Upper lobe of right lung (tissue), 1 donor: Measurements from ENCODE around the gene NUAK2. TPM values are rescaled to one million over a fixed set of nuclear protein-coding genes. Genes with fewer than 3 reads are reported as not detected.

Experiments
- ATAC-seq: fragments of 200-7000 bp; cut with Tn5 transposase; one replicate; pipeline ENCODE4 v1.9.1; 2020; ENCODE audit warnings: mild to moderate bottlenecking, moderate library complexity
- DNase-seq: peaks from one replicate; pipeline ENCODE4 v3.0.0-alpha.2; 2020
- H3K27ac ChIP-seq: fragments of 200-600 bp; one replicate; pipeline ENCODE4 v1.8.0; 2022
- H3K27me3 ChIP-seq: fragments of 200-600 bp; one replicate; pipeline ENCODE4 v1.8.0; 2022; ENCODE audit warnings: mild to moderate bottlenecking
- H3K36me3 ChIP-seq: fragments of 200-600 bp; one replicate; pipeline ENCODE4 v1.8.0; 2022
- H3K4me1 ChIP-seq: fragments of 200-600 bp; one replicate; pipeline ENCODE4 v1.8.0; 2022
- H3K4me3 ChIP-seq: fragments of 200-600 bp; one replicate; pipeline ENCODE4 v1.8.0; 2022; ENCODE audit warnings: mild to moderate bottlenecking
- H3K9me3 ChIP-seq: fragments of 200-600 bp; one replicate; pipeline ENCODE4 v1.8.0; 2022
- intact Hi-C: fragments of 100-400 bp; cut with DNase I; formaldehyde crosslinking; loops from one replicate; pipeline ENCODE4 v1.11.0; 2022
- total RNA-seq: library from RNA; stranded (reverse); fragmentation: NEBNext Ultra II Directional; extraction: Animal tissue kit (Norgen Biotek cat#: 25700); gene quantifications from one replicate; pipeline ENCODE4 v1.2.1, GENCODE V29; 2021
- TF ChIP-seq, protein P1 (sequence below): fragments of 200-600 bp; IDR thresholded peaks from one replicate; pipeline ENCODE4 v1.8.0; 2022; ENCODE audit warnings: antibody characterized with exemption
- donor health status: DM: no; HTN: yes; CAD: no; lungs with severe emphysema.

NUAK2 gene
- total RNA-seq, 1 donor from 2014 or later = 8.8 TPM

DNA sequence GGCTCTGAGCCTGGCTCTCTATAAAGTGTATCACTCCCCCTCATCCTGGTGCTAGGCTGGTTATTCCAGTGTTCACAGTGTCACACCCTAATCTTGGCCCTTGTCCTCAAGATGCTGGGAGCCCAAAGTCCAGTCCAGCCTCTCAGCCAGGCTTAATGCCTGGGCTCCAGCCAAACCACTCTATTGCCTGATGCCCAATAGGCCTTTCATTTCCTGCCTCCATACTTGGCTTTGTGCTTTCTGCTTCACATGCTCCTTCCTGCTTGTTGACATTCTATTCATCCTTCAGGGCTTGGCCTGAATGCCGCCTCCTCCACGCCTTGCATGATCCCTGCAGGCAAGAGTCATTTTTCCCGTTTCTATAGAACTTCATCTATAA is 33.5 kb upstream of the NUAK2 start:
- TF ChIP-seq, protein P1, sequence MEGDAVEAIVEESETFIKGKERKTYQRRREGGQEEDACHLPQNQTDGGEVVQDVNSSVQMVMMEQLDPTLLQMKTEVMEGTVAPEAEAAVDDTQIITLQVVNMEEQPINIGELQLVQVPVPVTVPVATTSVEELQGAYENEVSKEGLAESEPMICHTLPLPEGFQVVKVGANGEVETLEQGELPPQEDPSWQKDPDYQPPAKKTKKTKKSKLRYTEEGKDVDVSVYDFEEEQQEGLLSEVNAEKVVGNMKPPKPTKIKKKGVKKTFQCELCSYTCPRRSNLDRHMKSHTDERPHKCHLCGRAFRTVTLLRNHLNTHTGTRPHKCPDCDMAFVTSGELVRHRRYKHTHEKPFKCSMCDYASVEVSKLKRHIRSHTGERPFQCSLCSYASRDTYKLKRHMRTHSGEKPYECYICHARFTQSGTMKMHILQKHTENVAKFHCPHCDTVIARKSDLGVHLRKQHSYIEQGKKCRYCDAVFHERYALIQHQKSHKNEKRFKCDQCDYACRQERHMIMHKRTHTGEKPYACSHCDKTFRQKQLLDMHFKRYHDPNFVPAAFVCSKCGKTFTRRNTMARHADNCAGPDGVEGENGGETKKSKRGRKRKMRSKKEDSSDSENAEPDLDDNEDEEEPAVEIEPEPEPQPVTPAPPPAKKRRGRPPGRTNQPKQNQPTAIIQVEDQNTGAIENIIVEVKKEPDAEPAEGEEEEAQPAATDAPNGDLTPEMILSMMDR = no peak
- Histone ChIP-seq H3K4me3 (no peak overlapping the region), H3K36me3 (no peaks in the 10 kb centered on the region), H3K27me3 (peaks cover 20% of the 10 kb centered on the region), H3K4me1 (no peaks in the 10 kb centered on the region), H3K9me3 (no peaks in the 10 kb centered on the region), H3K27ac (no peak overlapping the region)
- ATAC-seq (peak; percentile 87), DNase-seq (peak; percentile 83)
- intact Hi-C loops = loop anchor here (10.0 kb wide), 1 partner anchor 130 kb away; no protein-coding TSS in a partner anchor

DNA sequence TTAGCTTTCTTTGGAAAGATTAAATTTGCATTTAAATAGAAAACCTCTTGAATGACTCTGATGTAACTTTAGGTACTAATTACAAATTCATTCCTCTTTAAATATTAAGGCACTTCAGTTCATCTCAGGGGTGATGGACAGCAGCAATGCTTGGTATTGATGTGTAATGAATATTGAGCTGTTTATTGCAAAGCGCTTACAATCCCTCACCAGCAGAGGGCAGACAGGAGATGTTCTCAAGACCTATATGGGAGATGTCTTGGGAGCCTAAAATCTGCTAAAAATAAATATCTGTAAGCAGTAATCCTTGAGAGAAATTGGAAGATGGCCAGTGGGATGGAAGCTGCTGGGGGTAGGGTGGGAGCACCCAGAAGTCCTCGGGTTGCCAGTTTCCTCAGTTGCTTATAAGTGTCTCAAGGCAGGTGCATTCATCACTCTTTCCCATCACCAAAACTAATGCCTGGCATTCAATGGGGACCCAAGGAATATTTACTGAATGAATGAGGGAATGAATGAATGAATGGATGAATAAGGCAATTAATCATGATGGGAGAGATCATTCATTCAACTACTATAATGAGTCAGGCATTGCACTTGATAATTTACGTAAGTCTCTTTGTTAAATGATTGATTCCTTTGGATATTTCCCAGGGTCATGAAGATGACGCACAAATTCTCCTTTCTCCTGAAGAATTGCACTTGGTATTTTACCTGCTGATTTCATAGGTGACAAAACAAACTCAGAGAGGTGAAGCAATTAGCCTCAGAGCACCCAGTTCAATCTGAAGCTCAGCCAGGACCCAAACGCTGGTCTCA is 32.9 kb upstream of the NUAK2 start:
- intact Hi-C loops = loop anchor here (10.0 kb wide), 1 partner anchor 130 kb away; no protein-coding TSS in a partner anchor
- Histone ChIP-seq H3K36me3 (no peaks in the 10 kb centered on the region), H3K4me1 (no peaks in the 10 kb centered on the region), H3K9me3 (no peaks in the 10 kb centered on the region), H3K27me3 (peaks cover 20% of the 10 kb centered on the region), H3K4me3 (no peak overlapping the region), H3K27ac (no peak overlapping the region)
- DNase-seq = no peak
- TF ChIP-seq, protein P1 = peak; percentile 89
- peak; percentile 62 for ATAC-seq

DNA sequence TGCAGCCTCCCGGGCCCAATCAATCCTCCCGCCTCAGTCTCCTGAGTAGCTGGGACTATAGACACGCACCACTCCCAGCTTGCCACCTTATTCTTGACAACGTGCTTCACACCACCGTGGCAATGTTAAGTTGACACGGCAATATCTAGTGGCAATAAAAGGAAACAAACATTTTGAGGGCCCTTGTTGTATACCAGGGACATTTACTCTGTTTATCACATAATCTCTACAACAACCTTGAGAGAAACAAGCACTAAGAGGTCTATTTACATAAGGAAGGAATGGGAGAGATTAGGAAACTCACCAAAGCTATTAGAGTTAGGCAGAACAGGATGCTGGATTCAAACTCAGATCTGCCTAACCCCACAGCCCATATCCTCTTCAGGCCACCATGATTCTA is 32.1 kb upstream of the NUAK2 start:
- Histone ChIP-seq H3K9me3 (no peaks in the 10 kb centered on the region), H3K27ac (no peak overlapping the region), H3K4me1 (no peaks in the 10 kb centered on the region), H3K4me3 (no peak overlapping the region), H3K27me3 (peaks cover 15% of the 10 kb centered on the region), H3K36me3 (no peaks in the 10 kb centered on the region)
- ATAC-seq (peak; percentile 58), DNase-seq (no peak)
- TF ChIP-seq, protein P1 = no peak
- intact Hi-C loops = loop anchor here (10.0 kb wide), 1 partner anchor 131 kb away; no protein-coding TSS in a partner anchor

DNA sequence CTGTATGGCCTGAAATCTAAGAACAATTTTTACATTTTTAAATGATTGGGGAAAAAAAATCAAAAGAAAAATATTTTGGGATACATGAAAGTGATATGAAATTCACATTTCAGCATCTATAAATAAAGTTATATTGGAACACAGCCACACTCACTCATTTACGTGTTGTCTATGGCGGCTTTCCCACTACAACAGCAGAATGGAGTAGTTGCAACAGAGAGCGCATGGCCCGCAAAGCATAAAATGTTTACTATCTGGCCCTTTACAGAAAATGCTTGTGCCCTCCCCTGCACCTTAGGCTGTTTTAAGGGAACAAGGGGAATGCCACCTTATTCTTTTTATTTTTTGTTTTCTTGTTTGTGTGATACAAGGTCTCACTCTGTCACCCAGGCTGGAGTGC is 31.6 kb upstream of the NUAK2 start:
- Histone ChIP-seq H3K27me3 (peaks cover 11% of the 10 kb centered on the region), H3K4me1 (no peaks in the 10 kb centered on the region), H3K27ac (no peak overlapping the region), H3K4me3 (no peak overlapping the region), H3K9me3 (no peaks in the 10 kb centered on the region), H3K36me3 (no peaks in the 10 kb centered on the region)
- intact Hi-C loops = loop anchor here (10.0 kb wide), 1 partner anchor 132 kb away; no protein-coding TSS in a partner anchor
- TF ChIP-seq, protein P1 = no peak
- ATAC-seq (no peak), DNase-seq (no peak)

DNA sequence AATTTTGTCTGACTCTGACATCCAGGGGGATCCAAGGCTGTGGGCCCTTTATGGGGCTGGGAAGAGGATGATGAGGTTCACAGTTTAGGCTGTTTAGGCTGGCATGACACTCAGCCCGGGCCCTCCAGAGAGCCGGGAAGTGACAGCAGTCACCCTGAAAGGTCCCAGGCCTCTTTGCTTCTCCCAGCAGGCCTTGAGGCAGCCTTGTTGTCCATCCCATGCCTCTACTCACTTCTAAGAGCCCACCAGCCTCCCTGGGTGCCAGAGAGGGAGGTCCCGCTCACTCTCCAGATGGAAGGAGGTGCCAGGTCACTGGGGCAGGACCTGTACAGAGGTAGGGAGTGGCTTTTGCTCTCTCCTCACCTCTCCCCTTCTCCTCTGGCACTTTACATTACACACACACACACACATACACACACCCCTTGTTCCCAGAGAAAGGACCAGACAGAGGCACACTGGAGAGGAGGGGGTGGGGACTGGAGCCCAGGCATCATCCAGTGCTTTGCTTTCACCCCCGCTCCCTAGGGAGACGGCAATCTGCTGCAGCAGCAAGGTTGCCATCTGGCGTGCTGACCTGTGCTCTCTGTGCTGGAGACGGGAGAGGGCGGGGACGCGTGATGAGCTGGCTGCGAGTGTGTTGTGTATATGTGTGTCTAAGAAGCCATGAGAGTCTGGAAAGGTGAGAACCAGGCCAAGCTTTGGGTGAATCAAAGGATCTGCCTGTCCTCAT is 30.6 kb upstream of the NUAK2 start:
- Histone ChIP-seq H3K36me3 (no peaks in the 10 kb centered on the region), H3K4me1 (no peaks in the 10 kb centered on the region), H3K27ac (no peak overlapping the region), H3K4me3 (no peak overlapping the region), H3K9me3 (no peaks in the 10 kb centered on the region), H3K27me3 (peaks cover 5% of the 10 kb centered on the region)
- TF ChIP-seq, protein P1 = no peak
- ATAC-seq (no peak), DNase-seq (peak; percentile 62)
- intact Hi-C loops = loop anchor here (10.0 kb wide), 1 partner anchor 133 kb away; no protein-coding TSS in a partner anchor
